Breast epithelium (tissue), 3 donors: ENCODE measurements around the gene DUSP16.

Source experiments
- CTCF ChIP-seq, 3 donors: fragments of 450-650 bp; IDR thresholded peaks; one replicate each; pipeline ENCODE4 v1.5.1; 2016 to 2017; ENCODE audit warnings: antibody characterized with exemption in 3 of 3, mild to moderate bottlenecking in 3 of 3, moderate library complexity in 3 of 3
- POLR2AphosphoS5 ChIP-seq, 3 donors: sonication (generic); formaldehyde crosslinking; IDR thresholded peaks; one replicate each; pipeline ENCODE4 v1.6.1; 2017; ENCODE audit warnings: antibody characterized with exemption in 3 of 3

GRCh38 chr12:12538535-12538934 is 24.1 kb downstream of the DUSP16 start:
- no peak for TF ChIP-seq CTCF (IDR thresholded peaks at IDR 0.05)
- no peak for TF ChIP-seq POLR2AphosphoS5 (IDR thresholded peaks at IDR 0.05)
